GM18519 (cell line): ENCODE results near the gene ALPK3.

ENCODE experiments used
- ATAC-seq: cut with Tn5 transposase; IDR thresholded peaks from one replicate; pipeline ENCODE4 v1.9.1; 2021; ENCODE audit warnings: mild to moderate bottlenecking, moderate library complexity; ENCODE audit not compliant: unreplicated experiment, low FRiP score

ALPK3 gene, protein sequence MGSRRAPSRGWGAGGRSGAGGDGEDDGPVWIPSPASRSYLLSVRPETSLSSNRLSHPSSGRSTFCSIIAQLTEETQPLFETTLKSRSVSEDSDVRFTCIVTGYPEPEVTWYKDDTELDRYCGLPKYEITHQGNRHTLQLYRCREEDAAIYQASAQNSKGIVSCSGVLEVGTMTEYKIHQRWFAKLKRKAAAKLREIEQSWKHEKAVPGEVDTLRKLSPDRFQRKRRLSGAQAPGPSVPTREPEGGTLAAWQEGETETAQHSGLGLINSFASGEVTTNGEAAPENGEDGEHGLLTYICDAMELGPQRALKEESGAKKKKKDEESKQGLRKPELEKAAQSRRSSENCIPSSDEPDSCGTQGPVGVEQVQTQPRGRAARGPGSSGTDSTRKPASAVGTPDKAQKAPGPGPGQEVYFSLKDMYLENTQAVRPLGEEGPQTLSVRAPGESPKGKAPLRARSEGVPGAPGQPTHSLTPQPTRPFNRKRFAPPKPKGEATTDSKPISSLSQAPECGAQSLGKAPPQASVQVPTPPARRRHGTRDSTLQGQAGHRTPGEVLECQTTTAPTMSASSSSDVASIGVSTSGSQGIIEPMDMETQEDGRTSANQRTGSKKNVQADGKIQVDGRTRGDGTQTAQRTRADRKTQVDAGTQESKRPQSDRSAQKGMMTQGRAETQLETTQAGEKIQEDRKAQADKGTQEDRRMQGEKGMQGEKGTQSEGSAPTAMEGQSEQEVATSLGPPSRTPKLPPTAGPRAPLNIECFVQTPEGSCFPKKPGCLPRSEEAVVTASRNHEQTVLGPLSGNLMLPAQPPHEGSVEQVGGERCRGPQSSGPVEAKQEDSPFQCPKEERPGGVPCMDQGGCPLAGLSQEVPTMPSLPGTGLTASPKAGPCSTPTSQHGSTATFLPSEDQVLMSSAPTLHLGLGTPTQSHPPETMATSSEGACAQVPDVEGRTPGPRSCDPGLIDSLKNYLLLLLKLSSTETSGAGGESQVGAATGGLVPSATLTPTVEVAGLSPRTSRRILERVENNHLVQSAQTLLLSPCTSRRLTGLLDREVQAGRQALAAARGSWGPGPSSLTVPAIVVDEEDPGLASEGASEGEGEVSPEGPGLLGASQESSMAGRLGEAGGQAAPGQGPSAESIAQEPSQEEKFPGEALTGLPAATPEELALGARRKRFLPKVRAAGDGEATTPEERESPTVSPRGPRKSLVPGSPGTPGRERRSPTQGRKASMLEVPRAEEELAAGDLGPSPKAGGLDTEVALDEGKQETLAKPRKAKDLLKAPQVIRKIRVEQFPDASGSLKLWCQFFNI (N-terminal part only)

GRCh38 chr15:84816694-84817465, at the start of gene ALPK3:
TSS of gene ALPK3 (plus strand) at chr15:84817356. CDS start at chr15:84817453, 97 bp downstream.
- no peak for ATAC-seq

GRCh38 chr15:84772031-84772430, 45.1 kb upstream of the ALPK3 start:
- ATAC-seq, result no peak

DNA sequence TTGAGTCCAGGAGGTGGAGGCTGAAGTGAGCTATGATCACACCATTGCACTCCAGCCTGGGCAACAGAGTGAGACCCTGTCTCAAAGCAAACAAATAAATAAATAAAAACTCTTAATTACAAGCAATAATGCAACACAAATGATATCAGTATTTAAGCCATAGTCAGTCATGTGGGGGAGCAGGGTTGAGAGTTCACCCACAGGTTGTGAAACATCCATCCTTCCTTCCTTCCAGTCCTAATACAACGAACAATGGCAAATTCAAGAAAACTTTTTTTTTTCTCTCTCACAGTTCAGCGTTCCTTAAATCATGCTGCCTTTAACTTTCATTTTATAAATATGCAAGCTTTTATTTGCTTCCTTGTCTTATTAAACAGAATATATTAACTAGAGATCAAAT, 44.7 kb upstream of the ALPK3 start:
- no peak for ATAC-seq

- ATAC-seq, result no peak
Observed at GRCh38 chr15:84773716-84774115, 43.4 kb upstream of the ALPK3 start.

- no peak for ATAC-seq
Observed at GRCh38 chr15:84775867-84776449, 41.2 kb upstream of the ALPK3 start.

DNA sequence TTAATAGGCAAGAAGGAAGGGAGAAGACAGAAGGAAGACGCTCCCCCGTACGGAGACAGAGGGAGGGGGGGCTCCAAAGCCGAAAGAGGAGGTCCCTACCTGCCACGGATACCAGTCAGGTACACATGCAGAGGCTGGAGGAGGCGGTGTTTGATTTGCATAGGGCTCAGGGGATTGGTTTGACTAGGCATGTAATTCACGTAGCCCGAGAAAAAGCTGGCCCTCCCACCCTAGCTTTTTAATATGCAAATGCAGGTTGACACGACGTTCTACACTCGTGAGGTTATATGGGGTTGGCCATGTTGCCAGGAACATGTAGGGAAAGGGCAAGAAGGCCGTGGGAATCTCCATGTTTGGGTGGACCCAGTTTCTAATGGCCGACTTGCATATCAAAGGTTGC, 39.0 kb upstream of the ALPK3 start:
- no peak for ATAC-seq

- ATAC-seq, result no peak
Observed at GRCh38 chr15:84780492-84780891, 36.7 kb upstream of the ALPK3 start.

DNA sequence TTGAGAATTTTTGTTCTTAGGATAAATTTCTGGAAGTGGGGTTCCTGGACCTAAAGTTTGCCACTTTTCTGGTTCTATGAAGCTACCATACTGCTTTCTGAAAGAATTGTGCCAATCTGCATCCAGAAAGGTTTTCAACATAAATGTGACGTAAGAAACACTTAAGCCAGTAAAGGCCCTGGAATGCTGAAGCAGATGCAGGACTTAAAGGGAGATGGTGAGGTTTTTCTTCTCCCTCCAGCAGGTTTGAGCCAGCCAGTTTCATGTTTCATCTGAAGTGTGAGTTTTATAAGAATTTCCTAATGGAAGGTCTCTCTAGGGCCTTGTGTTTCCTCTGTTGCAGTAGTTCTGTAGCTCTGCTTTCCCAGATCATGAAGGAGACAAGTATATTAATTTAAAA, 35.7 kb upstream of the ALPK3 start:
- no peak for ATAC-seq

DNA sequence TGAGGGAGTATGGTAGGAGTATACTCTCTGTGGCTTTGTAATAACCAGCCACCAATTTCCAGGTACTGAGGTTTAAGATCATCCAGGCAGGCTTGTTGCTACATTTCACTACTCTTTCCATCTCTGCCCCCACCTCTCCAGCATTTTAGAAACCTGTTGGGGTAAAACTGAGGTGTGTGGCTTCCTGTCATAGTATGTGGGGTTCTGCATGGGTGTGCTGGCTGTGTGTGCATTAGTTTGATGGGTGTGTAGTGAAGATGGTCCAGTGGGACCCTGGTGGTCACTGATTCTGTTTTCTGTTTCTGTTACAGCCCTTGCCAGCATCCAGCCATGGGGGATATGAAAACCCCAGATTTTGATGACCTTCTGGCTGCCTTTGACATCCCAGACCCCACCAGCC, 34.8 kb upstream of the ALPK3 start:
- no peak for ATAC-seq

DNA sequence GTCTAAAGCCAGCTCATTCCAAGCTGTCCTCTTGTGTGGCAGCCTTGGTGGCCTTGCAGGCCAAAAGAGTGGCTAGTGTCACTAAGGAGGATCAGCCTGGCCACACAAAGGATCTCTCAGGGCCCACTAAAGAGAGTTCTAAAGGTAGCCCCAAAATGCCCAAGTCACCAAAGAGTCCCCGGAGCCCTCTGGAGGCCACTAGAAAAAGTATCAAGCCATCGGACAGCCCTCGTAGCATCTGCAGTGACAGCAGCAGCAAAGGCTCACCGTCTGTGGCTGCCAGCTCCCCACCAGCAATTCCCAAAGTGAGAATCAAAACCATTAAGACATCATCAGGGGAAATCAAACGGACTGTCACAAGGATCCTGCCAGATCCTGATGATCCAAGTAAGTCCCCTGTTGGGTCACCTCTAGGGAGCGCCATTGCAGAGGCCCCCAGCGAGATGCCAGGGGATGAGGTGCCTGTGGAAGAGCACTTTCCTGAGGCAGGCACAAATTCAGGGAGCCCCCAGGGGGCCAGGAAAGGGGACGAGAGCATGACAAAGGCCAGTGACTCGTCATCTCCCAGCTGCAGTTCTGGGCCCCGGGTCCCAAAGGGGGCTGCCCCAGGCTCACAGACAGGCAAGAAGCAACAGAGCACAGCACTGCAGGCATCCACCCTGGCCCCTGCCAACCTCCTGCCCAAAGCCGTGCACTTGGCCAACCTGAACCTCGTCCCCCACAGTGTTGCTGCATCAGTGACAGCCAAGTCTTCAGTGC, 33.5 kb upstream of the ALPK3 start:
- no peak for ATAC-seq

GRCh38 chr15:84784262-84784661, 32.9 kb upstream of the ALPK3 start:
- ATAC-seq, result no peak

GRCh38 chr15:84785053-84785452, 32.1 kb upstream of the ALPK3 start:
- ATAC-seq, result no peak

GRCh38 chr15:84788500-84788899, 28.7 kb upstream of the ALPK3 start:
- ATAC-seq, result no peak

DNA sequence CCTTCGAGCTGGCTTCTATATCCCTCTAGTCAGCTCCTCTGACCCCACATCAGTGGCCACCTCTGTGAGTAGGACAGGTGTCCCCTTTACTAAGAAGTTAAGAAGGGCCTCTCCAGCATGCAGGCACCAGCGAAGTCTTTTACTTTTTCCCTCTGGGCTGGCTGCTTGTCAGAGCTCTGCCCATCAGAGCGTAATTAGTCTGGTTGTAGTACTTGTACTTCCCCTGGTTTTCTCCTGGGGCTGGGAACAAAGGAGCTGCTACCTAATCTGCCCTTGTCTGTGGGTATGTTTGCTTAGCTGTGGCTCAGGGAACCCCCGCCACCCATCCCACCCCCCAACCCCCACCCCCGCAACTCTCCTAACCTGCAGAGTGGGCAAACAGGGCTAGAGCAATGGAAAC, 27.4 kb upstream of the ALPK3 start:
- no peak for ATAC-seq

DNA sequence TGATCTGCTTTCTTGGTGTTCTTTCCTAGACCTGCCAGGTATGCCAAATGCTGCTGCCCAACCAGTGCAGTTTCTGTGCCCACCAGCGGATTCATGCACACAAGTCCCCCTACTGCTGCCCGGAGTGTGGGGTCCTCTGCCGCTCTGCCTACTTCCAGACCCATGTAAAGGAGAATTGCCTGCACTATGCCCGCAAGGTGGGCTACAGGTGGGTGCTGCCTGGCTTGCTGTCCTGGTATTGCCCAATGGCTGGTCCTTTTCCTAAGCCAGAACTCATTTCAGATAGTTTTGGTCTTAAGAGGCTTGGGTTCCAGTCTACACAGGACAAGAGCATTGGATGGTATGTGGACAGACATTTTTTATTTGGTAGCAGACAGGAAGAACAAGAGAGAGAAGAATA, 26.5 kb upstream of the ALPK3 start:
- no peak for ATAC-seq

GRCh38 chr15:84791763-84792162, 25.4 kb upstream of the ALPK3 start:
- no peak for ATAC-seq

- ATAC-seq, result no peak
Observed at GRCh38 chr15:84793431-84794161, 23.6 kb upstream of the ALPK3 start.

DNA sequence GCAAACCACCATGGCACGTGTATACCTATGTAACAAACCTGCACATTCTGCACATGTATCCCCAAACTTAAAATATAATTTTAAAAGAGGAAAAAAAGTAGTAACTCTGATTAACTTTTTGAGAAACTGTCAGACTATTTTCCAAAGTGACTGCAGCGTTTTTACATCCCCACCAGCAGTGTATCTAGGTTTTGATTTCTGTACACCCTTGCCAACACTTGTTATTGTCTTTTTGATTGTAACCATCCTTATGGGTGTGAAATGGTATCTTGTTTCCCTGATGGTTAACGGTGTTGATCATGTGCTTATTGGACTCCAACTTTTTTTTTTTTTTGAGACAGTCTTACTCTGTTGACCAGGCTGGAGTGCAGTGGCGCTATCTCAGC, 23.0 kb upstream of the ALPK3 start:
- ATAC-seq, result no peak
